Sciatic nerve (tissue), 2 donors: ENCODE data around the gene AGBL4. TPM values are rescaled to one million over a fixed set of nuclear protein-coding genes. Genes with fewer than 3 reads are reported as not detected.

Experiments used
- ATAC-seq: fragments of 200-7000 bp; cut with Tn5 transposase; one replicate; pipeline ENCODE4 v1.9.1; 2020; ENCODE audit warnings: mild to moderate bottlenecking, moderate library complexity
- DNase-seq: peaks from one replicate; pipeline ENCODE4 v3.0.0-alpha.2; 2020; ENCODE audit warnings: low spot score
- intact Hi-C: fragments of 100-400 bp; cut with DNase I; formaldehyde crosslinking; loops from one replicate; pipeline ENCODE4 v1.14.2; 2022
- total RNA-seq: library from RNA; stranded (reverse); fragmentation: NEBNext Ultra II Directional; extraction: Animal tissue kit (Norgen Biotek cat#: 25700); gene quantifications from one replicate; pipeline ENCODE4 v1.2.1, GENCODE V29; 2021
- donor health status: DM: no; HTN: no; CAD: no.
- donor health status: DM: no; HTN: no; CAD: no.

AGBL4 gene
- total RNA-seq, 1 donor from 2014 or later: 1.3 TPM

GRCh38 chr1:48939828-48940227, 1083.9 kb downstream of the AGBL4 start:
- intact Hi-C loops: loop anchor here (5.0 kb wide), 1 partner anchor 1118 kb away; no protein-coding TSS in a partner anchor
- DNase-seq (no peak), ATAC-seq (no peak)

DNA sequence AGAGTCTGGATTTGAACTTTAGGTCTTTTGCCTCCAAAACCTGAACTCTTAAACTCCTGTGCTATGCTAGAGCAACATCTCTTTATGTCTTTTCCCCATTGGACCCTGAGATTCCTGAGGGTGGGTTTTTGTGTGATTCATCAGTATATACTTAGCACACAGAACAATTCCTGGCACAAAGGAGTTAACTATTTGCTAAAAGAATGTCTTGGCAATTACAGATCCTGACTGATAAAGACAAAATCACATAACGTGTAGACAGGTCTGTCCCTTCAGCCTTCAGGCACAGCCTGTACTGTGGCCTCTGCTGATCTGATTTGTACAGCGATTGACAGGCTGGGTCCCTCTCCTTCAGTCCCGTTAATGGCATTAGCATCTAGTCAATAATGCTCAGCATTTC, 1084.7 kb downstream of the AGBL4 start:
- DNase-seq: no peak
- intact Hi-C loops: no loop called here
- ATAC-seq: no peak

- intact Hi-C loops: no loop called here
- DNase-seq (no peak), ATAC-seq (no peak)
Observed at GRCh38 chr1:48937732-48938131, 1086.0 kb downstream of the AGBL4 start.

DNA sequence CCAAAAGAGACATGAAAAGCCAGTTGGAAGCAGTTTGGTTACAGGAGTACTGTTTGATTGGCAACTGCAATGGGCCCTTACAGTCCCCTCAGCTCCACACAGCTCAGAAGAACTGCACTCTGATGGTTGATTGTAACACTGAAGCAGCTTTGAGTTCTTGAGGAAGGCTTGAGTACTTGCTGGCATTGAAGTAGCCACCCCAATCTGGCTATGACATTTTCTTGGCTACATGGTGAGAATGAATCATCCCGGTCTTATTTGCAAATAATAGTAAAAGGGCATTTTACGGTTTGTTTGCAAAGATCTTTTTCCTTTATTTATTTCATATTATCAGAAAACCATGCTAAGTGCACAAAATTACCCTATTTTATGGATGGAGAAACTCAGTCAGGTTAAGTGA, 1087.3 kb downstream of the AGBL4 start:
- intact Hi-C loops: no loop called here
- DNase-seq: no peak
- ATAC-seq: no peak

DNA sequence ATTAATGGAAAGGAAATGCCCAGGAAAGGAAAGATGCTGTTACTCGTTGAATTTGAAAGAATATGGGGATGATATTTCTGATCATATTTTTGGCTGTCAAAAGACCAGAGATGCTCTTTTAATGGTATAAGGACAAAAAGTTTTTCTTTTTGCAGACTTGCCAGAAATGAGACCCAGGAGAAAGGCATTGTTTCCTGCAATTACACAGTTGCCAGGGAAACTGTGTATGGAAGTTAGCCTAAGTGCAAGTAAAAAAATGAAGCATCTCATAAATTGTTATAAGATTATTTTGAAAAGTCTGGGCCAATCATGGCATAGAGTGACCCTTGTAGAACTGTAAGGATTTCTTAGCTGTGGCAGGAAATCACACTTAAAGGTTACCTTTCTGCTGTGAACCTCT, 1091.4 kb downstream of the AGBL4 start:
- DNase-seq (no peak), ATAC-seq (no peak)
- intact Hi-C loops: no loop called here

DNA sequence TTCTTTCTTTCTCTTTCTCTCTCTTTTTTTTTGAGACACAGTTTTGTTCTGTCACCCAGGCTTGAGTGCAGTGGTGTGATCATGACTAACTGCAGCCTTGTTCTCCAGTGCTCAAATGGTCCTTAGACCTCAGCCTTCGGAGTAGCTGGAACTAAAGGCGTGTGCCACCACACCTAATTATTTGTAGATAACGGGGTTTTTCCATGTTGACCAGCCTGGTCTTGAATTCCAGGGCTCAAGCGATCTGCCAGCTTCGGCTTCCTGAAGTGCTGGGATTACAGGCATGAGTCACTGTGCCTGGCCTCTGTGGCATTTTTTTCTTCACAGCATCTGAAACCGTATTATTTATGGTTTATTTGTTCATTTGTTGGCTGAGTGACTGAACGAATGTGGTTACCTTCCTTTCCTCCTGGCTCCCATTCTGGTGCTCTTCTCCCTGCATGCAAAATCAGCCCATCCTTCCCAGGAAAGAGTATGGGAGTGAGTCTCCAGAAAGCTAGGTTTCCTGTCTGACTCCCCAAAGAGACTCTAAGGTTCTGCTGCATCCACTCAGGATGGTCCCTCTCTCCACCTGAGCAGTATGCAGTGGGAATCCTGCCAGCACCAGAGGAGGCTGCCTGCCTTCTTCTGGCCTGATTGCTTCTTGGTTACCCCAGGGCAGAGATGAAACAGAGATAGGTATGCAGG, 1092.1 kb downstream of the AGBL4 start:
- DNase-seq: no peak
- intact Hi-C loops: no loop called here
- ATAC-seq: no peak

DNA sequence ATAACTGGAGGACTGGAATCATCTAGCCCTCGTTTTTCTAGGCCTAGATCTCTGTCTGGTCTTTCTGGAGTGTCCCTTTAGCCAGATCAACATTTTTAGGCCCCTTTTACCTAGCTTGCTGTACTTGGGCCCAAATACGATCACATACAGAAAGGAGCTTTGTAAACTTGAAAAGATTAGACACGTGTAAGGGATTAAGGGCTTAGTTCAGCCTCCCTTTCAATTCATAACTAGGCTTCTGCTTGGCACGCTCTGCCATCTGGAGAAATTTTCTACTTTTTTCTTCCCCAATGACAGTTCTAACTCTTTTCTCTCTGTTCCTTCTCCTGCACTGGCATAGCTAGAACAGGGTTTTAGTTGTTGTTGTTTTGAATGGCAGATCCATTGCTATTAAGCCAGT, 1093.7 kb downstream of the AGBL4 start:
- intact Hi-C loops: no loop called here
- ATAC-seq (no peak), DNase-seq (no peak)

DNA sequence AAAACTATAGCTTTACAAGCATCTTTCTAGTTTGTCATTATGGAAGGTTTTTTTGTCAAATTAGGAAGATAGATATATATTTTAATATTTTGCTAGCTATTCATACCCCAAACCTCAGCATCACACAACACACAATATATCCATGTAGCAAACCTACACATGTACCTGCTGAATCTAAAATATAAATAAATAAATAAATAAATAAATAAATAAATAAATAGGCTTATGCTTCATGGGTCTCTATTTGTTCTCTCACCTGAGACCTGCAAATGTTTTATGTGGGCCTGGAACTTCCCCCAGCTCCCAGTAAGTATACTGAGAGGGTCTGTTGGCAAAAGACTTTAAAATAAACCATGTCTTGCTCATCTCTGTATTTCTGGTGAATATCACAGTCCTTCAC, 1099.7 kb downstream of the AGBL4 start:
- DNase-seq (no peak), ATAC-seq (no peak)
- intact Hi-C loops: no loop called here

DNA sequence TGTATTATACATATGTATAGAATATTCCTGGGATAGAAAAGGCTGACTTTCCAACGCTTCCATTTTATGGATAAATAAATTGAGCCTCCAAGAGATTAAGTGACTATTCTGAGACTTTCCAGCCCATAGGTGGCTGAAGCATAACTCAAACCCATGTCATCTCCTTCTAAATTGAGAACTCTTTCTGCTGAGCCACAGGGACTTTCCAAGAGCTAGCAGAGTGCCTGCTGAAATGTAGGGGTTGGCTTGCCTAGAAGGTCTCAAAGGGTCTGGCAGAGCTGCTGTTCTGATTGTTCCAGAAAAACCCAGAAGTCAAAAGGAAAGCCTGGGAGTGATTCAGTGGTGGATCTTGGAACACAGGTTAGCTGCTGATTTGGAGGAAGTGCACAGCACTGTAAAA, 1100.6 kb downstream of the AGBL4 start:
- DNase-seq (no peak), ATAC-seq (no peak)
- intact Hi-C loops: no loop called here

GRCh38 chr1:48920851-48921250, 1102.9 kb downstream of the AGBL4 start:
- no peak for ATAC-seq
- no peak for DNase-seq
- intact Hi-C loops: no loop called here

GRCh38 chr1:48917901-48918603, 1105.7 kb downstream of the AGBL4 start:
- intact Hi-C loops: no loop called here
- ATAC-seq (no peak), DNase-seq (no peak)

DNA sequence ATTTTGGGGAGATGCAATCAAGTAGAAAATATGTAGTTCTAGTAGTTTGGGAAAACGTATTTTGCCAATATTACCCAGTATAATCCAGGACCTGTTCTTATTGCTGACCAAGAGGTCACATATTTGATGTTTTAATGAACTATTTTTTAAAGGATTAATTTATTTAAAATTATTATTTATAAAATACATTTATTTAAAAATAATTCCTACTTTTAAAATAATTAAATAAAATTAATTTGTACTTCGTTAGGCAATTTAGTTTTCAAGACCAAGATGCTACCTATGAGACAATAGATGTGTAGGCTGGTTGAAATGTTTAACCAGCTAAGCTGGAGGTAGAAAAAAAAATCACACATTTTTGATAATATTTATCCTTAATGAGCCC, 1106.7 kb downstream of the AGBL4 start:
- DNase-seq (no peak), ATAC-seq (no peak)
- intact Hi-C loops: no loop called here

DNA sequence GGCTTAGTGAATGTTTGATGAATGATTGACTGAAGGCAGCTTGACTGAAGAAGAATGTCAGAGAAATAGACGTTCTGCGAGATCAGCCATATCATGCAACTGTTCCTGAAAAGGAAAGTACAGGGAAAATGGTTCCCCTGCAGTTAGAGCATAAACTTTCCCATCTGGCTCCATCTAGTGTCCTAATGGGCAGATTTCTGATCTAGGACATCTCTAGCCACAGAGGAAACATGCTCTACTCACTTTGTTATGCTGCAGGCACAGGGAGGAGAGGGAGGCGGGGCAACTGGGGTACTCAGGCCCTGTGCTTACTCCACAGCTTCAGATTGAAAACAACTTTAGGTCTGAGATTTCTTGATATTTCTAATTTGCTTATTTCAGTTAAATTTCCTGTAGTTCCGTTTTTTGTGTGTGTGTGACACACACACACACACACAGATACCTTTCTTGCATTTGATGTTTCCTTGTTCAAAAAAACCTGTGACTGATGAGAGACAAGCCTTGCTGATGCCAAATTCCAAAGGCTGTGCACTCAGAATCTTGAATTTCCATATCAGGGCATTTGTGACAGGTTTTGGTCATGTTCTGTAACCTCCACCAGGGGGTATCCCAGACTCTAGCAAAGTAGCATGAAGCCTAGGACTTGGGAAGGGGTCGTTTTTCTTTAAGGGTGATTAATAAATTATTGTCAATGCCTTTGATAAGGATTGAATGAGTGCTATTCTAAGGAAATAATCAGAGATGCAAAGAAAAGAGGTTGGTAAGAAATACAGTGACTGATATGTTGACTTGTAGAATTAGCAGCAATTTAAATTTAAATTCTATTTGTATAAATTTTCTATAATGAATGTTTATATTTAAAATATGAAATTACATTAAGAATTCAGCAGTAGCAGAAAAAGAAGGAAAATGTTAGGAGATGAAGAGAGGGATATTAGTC, 1107.4 kb downstream of the AGBL4 start:
- intact Hi-C loops: no loop called here
- ATAC-seq (no peak), DNase-seq (no peak)

GRCh38 chr1:48908606-48909005, 1115.1 kb downstream of the AGBL4 start:
- intact Hi-C loops: no loop called here
- ATAC-seq (no peak), DNase-seq (no peak)

- DNase-seq (no peak), ATAC-seq (no peak)
- intact Hi-C loops: no loop called here
Observed at GRCh38 chr1:48906729-48907128, 1117.0 kb downstream of the AGBL4 start.

DNA sequence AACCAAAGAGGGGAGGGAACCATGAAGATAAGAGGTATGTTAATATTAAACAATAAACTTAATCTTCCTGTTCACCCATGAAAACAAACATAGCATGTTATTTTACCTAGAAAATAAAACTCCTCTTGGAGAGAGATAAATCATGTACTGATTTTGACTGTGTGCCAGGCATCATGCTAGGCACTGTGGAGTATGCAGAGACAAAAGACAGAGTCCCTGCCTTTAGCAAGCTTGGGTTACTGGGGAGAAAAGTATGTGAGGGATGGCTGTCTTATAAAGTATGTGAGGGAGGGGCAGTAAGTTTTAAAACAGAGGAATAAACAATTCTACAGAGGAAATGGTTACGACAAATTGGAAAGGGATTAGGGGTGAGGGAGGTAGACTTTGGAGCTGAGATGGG, 1117.6 kb downstream of the AGBL4 start:
- no peak for ATAC-seq
- DNase-seq: no peak
- intact Hi-C loops: no loop called here

DNA sequence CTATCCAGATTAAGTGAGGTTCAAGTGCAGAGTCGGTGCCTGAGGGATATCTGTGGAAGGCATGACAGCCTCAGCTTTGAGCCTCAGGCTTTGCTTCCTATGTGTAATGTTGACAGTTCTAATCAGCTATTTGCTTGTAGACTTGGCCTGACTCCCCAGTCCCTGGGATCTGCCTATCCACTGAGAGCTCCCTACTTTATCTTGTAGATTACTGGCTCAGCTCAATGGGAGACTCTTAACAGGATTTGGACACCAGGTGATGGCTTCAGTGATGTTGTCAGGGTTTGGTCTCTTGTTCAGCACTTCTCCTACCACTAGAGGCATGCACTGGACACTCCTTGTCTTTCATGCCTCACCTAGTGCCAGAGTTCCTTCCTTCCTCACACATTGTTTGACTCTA, 1120.5 kb downstream of the AGBL4 start:
- intact Hi-C loops: no loop called here
- DNase-seq: no peak

DNA sequence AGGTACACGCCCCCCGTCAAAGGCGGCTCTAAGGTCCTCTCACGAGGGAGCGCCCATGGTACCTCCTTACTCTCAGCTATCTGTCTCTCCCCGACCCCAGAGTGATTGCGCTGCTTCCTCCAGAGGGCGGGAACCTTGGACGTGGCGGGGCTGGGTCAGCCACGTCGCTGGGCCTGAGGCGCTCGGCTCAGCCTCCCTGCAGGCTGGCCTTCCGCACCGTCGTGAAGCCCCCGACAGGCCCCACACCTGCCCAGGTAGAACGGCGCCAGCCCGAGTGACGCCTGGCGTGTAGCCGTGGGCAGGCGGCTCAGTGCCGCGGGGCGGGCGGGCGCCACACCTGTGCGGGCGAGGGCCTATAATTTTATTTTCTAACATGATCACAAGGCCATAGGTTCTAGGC, 1124.9 kb downstream of the AGBL4 start:
- DNase-seq: no peak
- no peak for ATAC-seq
- intact Hi-C loops: no loop called here

More for the DNA sequence above, 1120.5 kb downstream of the AGBL4 start:
- no peak for ATAC-seq

DNA sequence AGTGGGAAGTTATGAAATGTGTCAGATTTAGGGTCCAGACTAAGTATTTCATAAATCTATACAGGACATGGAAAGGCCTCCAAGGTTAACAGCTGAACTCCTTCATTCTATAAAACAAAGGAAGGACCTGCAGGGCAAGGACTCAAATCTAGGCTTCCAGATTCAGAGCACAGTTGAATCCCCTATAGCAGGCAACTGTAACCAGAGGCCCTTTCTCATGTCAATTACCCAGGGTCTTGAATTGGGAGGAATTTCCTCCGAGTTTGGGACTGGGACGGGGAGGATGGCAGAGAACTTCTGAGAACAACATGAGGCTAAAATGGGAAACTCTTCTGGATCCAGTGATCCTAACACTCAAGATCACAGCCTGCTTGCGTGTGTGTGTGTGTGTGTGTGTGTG, 1134.1 kb downstream of the AGBL4 start:
- intact Hi-C loops: no loop called here
- no peak for ATAC-seq
- DNase-seq: no peak

GRCh38 chr1:48889082-48889481, 1134.7 kb downstream of the AGBL4 start:
- intact Hi-C loops: no loop called here
- ATAC-seq (no peak), DNase-seq (no peak)
